Measurements from ENCODE around the gene GABRD.

The GABRD gene

DNA sequence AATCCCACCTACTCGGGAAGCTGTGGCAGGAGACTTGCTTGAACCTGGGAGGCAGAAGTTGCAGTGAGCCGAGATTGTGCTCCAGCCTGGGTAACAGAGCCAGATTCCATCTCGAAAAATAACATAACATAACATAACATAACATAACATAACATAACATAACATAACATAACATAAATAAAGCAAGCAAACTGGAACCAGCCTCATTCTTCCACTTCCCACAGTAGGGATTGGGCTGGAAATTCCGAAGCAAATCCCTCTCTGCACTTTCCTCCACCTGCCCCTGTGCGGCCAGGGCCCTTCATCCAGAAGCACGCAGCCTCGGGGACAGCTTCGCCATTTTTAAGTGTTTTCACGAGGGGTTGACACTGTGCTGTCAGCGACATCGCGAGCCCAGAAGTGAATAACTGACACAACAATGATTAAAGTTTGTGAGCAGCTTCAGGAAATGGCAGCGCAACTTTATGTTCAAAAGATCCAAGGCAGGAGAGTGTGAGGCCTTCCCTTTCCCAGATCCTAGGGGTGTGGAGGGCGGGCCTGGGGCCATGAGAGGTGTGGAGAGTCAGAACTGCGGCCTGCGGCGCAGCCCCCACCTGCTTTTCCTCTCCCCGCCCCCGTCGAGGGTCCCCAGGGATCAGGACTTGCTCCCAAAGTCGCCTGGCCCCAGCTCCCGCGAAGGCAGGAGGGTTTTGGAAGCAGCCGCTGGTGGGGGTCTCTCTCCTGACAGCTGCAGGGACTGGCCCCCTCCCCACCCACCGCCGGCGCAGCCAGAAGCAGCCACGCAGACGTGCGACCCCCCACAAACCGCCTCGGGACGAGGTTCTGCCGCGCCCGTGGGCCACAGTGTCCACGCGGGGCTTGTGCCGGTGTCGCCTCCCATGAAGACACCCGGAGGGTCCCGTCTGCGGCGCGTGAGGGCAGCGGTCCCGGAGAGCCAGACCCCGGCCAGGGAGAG is 651 bp upstream of the GABRD start:
- no peak for DNase-seq (ENCODE audit: low read depth, low spot score)

DNA sequence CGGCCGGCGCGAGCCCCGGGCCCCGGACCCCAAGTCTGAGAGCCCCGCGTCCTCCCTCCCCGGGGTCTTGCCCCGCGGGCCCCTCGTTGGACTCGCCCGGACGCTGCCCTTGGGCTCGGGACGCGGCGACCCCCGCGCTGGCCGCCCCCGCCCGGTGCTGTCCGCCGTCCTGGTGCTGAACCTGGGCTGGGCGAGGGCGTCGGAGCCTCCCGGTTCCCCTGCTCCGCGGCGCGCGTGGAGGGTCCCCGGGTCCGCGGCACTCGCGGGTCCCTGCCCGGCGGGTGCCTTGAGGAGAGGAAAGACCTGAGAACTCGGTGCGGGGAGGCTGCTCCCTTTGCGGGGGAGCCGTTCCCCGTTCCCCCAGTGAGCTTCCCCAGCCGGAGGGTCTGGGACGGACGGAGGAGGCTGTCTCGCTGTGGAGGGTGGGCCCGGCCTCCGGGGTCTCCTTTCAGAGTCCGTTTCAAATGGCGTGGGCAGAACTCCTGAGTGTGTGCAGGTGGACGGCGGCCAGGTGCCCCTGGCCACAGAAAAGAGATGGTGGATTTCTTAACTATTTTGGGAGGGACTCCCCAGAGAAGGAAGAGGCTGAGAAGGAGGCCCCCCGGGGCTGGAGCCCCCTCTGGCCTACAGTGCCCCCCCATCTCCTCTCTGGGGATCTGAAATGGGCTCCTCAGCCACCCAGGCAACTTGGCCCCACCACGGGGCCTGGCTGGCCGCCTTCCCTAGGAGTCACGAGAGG is 595 bp downstream of the GABRD start:
- no peak for DNase-seq (ENCODE audit: low read depth, low spot score)

DNA sequence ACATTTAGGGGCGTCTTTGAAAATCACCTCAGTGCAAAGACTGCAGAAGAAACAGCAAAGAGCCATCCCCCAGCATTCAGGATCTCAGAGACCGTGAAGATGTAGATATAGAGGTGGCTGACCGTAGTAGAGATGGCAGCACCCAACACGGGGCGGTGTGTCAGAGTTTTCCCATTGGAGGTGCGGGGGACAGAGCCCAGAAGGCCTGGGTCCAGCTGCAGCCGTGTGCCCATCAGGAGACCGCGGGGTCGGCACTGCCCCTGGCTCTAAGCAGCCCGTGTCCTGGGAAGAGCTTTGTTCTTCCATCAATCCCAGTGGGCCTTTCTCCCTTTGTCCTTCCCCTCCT is 1.1 kb downstream of the GABRD start:
- DNase-seq (ENCODE audit: low read depth, low spot score) = no peak

DNA sequence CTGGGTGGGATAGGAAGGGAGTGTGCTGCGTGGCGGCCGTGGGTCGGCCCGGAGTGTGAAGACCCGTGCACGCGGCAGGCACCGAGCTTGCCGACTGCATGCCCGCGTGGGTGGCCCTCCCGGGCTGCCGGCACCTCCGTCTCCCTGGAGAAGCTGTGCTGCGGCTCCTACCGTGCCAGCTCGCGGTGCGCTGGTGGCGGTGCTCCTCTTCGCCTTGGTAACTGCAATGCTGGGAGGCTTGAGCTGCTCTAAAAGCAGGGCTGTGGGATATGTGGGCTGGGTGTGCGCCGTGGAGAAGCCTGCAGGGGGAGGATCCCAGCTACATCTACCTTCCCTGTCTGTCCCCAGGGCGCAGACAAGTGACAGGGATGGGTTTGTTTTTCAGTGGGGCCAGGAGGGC is 2.4 kb downstream of the GABRD start:
- no peak for DNase-seq (ENCODE audit: low read depth, low spot score)

DNA sequence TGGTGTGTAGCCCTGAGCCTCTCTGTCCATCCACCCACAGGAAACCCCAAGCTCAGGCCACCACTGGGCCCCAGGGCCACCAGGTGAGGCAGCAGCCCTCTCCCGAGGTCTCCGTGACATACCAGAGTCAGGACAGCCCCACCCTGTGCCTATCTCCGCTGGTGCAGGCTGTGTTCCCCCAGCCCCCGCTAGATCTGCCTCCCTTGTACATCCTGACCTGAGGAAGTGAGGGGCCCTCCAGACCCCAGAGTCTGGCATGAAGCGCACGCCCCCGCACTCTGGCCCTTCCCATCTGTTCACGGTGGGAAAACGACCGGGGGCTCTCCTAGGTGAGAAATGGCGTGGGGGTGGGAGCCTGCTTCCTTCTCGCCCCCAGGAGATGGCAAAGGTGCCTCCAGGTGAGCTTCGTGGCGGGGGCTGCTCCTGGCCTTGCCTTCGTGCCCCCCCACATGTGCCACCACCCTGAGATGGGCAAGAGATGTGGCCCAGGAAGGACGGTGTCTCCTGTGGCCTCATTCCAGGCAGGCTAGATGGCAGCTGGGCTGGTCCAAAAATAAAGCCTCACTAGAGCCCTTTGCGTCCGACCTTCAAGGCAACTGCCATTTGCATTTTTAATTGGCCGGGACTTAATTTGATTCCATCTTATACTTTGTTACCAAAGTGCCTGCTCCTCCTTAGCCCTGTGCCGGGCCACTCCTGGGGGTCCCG is 3.1 kb downstream of the GABRD start:
- no peak for DNase-seq (ENCODE audit: low read depth, low spot score)

DNA sequence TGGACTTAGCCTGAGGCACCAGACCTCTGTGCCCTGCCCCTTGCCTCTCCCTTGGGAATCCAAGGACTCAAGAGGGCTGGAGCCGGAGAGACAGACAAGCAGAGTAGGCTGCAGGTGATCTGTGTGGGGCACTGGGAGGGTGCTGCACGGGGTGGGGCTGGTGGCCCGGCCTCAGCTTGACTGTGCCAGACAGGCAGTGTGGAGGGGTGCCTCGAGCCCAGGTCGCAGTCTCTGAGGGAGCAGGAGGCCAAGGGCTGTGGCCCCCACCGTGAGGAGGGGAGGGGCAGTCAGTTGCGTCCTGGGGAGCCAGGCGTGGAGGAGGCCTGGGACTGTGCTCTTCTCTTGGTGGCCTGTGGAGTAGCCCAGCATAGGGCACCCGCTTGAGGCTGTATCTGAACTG is 4.0 kb downstream of the GABRD start:
- no peak for DNase-seq (ENCODE audit: low read depth, low spot score)

DNA sequence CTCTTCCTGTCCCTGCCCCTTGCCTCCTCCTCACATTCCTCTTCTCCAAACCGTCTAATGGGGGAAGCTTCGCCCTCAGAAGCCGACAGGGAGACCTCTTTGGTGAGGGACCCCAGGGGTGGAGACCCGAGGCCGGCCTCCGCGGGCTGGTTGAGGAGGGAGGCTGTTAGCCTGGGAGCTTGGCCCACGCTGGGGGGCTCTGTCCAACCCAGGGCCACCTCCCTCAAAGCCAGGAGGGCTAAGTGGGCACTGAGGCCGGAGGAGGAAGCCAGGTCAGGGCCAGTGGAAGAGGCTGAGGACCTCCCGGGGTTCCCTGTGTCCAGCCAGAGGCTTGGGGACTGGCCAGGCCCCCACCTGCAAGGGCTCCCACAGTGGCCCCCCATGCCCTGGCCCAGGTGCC is 5.3 kb downstream of the GABRD start:
- no peak for DNase-seq (ENCODE audit: low read depth, low spot score)

DNA sequence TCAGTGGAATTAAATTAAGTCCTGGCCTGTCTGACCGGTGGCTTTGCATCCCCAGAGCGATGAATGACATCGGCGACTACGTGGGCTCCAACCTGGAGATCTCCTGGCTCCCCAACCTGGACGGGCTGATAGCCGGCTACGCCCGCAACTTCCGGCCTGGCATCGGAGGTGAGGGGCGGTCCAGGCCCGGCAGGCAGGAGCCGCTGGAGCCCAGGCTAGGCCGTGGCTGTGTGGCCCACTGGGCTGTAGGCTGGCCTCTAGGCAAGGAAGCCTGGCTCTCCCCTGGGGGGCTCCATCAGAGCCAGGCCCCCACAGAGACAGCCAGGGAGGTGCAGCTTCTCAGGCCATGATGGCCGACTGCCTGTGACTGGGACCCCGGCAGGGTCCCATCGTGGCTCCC is 5.7 kb downstream of the GABRD start:
- DNase-seq (ENCODE audit: low read depth, low spot score) = no peak

DNA sequence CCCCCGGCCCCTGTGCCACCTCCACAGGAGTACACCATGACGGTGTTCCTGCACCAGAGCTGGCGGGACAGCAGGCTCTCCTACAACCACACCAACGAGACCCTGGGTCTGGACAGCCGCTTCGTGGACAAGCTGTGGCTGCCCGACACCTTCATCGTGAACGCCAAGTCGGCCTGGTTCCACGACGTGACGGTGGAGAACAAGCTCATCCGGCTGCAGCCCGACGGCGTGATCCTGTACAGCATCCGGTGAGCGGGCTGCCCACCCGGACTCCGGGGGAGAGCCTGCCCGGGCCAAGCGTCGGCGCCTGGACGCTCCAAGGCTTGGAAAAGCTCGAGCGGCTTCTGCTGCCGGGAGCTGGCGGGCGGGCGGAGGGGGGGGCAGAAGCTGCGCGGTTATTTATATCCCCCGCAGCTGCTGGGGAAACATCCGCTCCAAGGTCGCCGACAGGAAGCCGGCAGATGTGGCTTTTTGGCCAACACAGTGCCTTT is 6.4 kb downstream of the GABRD start:
- no peak for DNase-seq (ENCODE audit: low read depth, low spot score)

DNA sequence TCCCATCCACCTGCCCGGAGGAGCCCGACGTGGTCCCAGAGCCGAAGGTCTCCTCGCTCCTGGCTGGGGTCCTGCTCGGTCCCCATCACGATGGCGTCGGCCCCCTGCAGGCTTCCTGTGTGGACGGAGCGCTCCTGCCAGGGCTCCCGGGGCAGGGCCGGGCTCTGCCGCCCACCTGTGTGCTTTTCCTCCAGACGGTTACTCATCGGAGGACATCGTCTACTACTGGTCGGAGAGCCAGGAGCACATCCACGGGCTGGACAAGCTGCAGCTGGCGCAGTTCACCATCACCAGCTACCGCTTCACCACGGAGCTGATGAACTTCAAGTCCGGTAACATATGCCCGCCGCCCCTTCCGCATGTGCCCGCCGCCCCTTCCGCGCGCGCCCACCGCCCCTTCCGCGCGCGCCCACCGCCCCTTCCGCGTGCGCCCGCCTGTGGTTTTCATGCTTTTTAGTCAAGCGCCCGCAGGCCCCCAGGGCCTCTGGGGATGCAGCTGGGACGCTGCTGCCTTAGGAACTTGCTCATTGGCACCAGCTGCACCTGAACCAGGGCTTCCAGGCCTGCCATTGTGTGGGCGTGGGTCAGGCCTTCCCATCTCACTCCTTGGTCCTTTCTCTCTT is 8.9 kb downstream of the GABRD start:
- no peak for DNase-seq (ENCODE audit: low read depth, low spot score)

DNA sequence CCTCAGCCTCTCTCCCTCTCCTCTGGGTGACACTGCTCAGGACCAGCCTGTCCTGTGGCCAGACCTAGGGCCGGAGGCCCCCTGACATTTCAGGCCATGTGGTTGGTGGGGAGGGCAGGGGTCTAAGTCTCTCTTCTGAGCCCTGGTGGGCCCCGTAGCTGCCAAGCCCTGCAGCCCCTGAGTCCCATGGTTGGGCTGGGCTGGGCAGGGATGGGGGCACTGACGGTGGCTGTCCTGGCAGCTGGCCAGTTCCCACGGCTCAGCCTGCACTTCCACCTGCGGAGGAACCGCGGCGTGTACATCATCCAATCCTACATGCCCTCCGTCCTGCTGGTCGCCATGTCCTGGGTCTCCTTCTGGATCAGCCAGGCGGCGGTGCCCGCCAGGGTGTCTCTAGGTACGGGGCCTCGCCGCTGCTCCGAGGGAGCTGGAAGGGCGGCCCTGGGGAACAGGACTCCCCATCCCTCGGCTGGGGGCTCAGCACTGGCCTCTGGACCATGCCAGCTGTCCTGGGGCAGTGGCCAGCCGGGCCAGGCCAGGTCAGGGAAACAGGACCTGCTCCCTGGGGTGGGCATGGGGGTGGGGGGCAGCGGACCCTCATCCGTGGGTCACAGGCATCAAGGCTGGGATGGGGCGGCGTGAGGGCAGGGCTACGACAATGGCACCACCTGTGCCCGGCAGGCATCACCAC is 9.9 kb downstream of the GABRD start:
- no peak for DNase-seq (ENCODE audit: low read depth, low spot score)

DNA sequence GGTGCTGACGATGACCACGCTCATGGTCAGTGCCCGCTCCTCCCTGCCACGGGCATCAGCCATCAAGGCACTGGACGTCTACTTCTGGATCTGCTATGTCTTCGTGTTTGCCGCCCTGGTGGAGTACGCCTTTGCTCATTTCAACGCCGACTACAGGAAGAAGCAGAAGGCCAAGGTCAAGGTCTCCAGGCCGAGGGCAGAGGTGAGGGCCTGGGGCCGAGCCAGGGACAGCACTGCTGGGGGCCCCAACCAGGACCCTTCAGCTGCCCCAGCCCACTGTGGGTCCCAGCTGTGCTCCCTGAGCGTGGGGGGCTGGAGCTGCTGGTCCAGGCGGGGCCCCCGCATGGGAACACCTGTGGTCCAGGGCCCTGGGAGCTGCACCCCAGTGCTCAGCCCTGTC is 10.4 kb downstream of the GABRD start:
- DNase-seq (ENCODE audit: low read depth, low spot score) = no peak

DNA sequence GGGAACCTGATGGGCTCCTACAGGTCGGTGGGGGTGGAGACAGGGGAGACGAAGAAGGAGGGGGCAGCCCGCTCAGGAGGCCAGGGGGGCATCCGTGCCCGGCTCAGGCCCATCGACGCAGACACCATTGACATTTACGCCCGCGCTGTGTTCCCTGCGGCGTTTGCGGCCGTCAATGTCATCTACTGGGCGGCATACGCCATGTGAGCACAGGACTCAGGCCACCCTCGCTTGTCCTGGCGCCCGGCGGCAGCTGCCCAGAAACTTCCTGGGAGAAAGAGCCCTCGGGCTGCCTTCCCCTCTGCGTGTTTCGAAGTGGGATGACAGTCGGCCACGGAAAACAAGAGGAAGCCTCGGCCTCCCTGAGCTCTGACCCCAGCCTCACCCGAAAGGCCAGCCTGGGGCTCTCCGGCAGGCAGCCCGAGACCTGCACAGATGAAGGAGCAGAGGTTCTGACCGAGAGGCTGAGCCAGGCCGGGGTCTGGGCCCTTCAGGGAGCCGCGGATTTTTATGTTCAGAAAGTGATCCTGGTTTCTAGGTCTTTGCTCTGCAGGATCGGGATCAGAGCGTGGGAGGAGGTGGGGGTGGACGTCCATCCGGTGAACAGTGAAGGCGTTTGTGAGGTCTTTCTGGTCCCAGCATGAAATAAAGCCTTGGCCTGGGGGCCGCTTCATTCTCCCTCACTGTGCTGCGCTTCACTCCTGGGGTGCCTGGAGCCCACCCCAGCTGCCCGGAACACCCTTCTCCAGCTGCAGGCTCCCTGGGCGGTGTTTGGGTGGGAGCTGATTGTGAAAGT is 11.1 kb downstream of the GABRD start:
- no peak for DNase-seq (ENCODE audit: low read depth, low spot score)

DNA sequence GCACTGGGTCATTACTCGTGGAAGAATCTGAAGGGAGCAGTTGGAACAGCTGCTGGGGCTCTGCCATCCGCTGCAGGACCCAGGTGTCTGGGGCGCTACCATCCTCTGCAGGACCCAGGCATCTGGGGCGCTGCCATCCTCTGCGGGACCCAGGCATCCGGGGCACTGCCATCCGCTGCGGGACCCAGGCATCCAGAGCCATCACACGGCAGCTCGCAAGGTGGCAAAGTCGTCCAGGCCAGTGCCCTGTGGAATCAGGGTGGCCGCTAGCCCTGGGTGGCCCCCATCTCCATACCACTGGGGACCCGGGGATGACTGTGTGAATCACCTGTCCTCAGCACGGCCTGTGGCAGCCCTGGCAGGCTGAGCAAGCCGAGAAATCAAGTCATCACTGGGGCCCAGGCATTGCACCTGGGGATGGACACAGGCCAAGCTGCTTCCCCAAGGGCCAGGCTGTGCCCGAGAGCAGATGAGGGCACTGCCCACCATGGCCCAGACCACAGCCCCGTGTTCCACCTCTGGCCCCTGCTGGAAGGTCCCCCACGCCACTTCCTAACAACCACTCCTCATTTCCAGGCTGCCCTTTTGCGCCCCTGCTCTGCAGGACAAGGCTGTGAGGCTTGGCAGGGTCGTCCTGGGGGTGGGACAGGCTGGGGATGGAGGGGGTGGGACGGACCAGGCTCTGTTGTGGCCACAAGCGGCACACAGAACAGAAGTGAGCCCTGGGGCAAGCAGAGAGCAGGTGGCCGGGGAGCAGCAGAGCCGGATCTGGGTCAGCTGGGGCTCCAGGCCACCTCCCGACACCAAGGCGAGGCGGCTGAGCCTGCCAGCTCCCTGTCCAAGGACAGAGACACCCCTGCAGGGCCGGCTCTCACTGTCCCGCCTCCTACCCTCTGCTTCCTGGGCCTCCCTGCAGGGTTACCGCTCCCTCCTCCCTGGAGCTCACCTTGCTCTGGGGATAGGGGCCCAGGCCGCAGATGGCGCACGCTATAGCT is 12.7 kb downstream of the GABRD start:
- no peak for DNase-seq (ENCODE audit: low read depth, low spot score)

DNA sequence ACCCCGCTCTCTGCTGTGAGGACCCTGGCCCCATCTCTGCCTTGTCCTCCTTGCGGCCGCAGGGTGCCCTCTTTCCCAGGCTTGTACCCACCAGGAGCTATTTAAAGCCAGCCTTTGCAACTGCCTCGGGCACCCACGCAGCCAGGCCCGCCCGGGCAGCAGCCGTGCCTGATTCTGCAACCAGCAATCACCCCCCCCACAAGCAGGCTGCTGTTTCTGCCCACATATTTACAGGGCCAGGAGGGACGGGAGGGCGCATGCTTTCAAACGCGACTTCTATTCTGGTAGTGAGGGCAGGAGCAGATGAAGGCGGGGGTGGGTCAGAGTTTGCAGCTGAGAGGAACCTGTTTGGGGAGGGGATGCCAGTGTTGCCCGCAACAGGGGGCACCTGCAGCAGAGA is 13.6 kb downstream of the GABRD start:
- no peak for DNase-seq (ENCODE audit: low read depth, low spot score)

DNA sequence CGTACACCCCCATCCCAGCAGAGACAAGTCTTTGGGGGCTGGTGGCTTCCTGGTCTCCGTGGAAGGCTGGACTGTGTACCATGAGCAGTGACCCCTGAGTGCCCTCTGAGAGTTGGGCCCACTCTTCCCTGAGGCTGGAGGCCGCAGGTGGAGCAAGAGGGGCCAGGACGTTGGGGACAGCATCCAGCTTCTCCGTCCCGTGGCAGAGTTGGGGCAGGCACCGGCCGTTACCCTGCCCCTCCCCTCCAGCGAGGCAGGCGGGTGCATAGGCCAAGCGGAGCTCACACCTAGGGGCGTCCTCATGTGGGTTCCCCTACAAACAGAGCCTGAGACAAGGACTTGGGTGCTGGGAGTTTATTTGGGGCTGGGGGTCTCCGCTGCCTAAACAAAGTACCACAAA is 14.0 kb downstream of the GABRD start:
- DNase-seq (ENCODE audit: low read depth, low spot score) = no peak

DNA sequence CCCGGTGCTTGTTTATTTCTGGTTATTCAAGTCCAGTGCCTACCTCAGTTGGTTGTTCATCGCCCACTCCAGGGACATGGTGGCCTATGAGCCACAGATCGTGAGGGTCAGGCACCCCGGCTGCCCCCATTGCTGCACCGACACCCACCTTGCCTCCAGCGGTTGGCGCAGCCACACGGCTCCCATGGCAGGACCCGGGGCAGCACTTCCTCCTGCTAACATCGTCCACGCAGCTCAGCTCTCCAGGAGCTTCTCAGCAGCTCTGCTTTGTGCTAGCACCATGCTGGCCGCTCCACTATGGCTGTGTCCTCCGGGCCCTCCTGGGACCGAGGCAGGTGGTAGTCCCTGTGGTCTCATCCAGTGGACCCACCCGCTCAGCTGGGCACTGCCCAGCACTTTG is 17.1 kb downstream of the GABRD start:
- no peak for DNase-seq (ENCODE audit: low read depth, low spot score)

DNA sequence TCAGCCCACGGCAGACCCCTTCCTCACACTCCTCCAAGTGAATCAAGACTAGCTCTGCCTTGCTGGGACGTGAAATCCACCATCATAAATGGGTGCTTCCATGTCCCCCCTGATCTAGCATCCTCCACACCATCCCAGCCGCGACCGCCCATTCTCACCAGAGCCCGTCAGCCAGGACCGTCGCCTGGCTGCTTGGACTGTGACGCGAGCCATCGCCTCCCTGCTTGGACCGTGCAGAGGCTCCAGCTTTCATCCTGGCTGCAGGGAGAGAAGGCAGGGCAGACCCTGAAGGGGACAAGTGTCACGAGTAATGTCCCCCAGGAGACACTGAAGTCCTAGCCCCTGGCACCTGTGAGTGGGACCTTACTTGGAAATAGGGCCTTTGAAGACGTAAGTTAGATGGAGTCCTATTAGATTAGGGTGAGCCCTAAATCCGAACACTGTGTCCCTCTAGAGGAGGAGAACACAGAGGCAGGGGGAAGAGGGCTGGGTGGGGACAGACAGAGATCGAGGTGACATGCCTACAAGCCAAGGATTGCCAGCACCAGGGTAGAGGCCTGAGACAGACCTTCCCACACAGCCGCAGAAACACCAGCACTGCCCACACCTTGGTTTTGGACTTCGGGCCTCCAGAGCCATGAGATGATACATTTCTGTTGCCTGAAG is 18.3 kb downstream of the GABRD start:
- DNase-seq (ENCODE audit: low read depth, low spot score) = no peak

DNA sequence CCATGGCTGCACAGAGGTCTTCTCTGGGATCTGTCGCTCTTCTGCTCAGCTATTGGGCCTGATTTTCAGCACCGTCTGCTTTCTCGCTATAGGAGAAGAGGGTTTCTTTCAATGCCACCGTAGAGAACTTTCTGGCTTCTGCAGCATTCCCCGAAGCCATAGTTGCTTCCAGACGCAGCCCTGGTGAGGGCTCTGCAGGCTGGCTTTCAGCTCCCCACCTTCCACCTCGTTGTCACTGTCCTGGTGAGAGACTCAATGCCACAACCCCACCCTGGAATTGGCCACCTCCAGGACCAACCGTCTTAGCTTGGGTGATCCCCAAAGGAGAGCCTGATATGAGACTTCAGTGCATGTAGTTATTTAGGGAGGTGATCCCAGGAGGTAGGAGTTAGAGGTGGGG is 19.1 kb downstream of the GABRD start:
- no peak for DNase-seq (ENCODE audit: low read depth, low spot score)

Data from activated CD4-positive, CD25-positive, alpha-beta regulatory T cell treated with anti-CD3 and anti-CD28 coated beads, Interleukin-2, amount 50 U/mL, for 16 hours (primary cell).